ENCODE measurements around the gene KRT38. TPM values are rescaled to one million over a fixed set of nuclear protein-coding genes. Genes with fewer than 3 reads are reported as not detected.

Gene KRT38
- total RNA-seq, 1 experiment from 2014 or later, result not detected

DNA sequence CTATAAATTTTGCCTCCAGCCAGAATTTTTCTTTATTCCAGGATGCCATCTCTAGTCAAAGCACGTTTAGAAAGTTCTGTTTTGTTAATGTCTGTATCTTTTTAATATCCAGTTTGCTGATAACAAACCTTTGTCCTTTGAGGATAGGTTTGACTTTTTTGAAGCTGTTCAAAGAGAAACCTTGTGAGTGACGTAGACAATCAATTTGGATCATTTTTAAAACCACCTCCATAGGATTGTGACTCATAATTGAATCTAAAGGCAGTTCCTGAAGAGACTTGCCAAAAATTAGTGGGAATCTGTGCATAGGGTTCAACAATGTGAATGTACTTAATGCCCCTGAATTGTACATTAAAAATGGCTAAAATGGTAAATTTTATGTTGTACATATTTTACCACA, 49.2 kb downstream of the KRT38 start:
- Histone ChIP-seq H3K9me2 (replicated peaks; ENCODE audit: low read length) (no peaks in the 10 kb centered on the region), H3K4me1 (ENCODE audit: insufficient read depth, low read length) (peaks cover 14% of the 10 kb centered on the region; the same call in 1 of the 2 replicates), H3K9me3 (ENCODE audit: low read length) (no peaks in the 10 kb centered on the region), H3K27me3 (ENCODE audit: low read length) (no peaks in the 10 kb centered on the region), H4K20me1 (ENCODE audit: low read length) (no peaks in the 10 kb centered on the region), H3K4me3 (ENCODE audit: low read length) (no peak overlapping the region), H3K27ac (ENCODE audit: low read length) (no peak overlapping the region), H3K79me2 (ENCODE audit: low read length) (no peaks in the 10 kb centered on the region), H2AFZ (ENCODE audit: low read length) (no peak overlapping the region), H3K36me3 (ENCODE audit: low read depth, low read length) (no peaks in the 10 kb centered on the region), H3F3A (ENCODE audit: low read length, unreplicated experiment) (no peaks in the 10 kb centered on the region), H3K4me2 (ENCODE audit: low read length) (no peak overlapping the region), H3K9ac (ENCODE audit: low read length) (no peak overlapping the region)
- ChIA-PET CTCF (no interaction called here), POLR2A (ENCODE audit: unreplicated experiment) (no interaction called here)
- ATAC-seq, result no peak
- BruUV-seq (replicated peaks), result no TSS peak
- intact Hi-C loops (cut with micrococcal nuclease), result no loop called here
- no peak for DNase-seq
- TF ChIP-seq EZH2phosphoT487 (IDR thresholded peaks at IDR 0.05; ENCODE audit: borderline replicate concordance, low read length), result no peak
- TF ChIP-seq EZH2 (IDR thresholded peaks at IDR 0.05; ENCODE audit: low read length, unreplicated experiment), result no peak
- TF ChIP-seq, protein P1, sequence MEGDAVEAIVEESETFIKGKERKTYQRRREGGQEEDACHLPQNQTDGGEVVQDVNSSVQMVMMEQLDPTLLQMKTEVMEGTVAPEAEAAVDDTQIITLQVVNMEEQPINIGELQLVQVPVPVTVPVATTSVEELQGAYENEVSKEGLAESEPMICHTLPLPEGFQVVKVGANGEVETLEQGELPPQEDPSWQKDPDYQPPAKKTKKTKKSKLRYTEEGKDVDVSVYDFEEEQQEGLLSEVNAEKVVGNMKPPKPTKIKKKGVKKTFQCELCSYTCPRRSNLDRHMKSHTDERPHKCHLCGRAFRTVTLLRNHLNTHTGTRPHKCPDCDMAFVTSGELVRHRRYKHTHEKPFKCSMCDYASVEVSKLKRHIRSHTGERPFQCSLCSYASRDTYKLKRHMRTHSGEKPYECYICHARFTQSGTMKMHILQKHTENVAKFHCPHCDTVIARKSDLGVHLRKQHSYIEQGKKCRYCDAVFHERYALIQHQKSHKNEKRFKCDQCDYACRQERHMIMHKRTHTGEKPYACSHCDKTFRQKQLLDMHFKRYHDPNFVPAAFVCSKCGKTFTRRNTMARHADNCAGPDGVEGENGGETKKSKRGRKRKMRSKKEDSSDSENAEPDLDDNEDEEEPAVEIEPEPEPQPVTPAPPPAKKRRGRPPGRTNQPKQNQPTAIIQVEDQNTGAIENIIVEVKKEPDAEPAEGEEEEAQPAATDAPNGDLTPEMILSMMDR (conservative IDR thresholded peaks at IDR 0.05; ENCODE audit: low read depth, low read length), result no peak

- no peaks in the 10 kb centered on the region for H3K27me3 ChIP-seq (ENCODE audit: low read length)
- BruUV-seq (replicated peaks), result no TSS peak
- H3K9ac ChIP-seq (ENCODE audit: low read length), result no peak overlapping the region
- no peaks in the 10 kb centered on the region for H3K9me2 ChIP-seq (replicated peaks; ENCODE audit: low read length)
- no peak overlapping the region for H3K4me3 ChIP-seq (ENCODE audit: low read length)
- no peak overlapping the region for H3K4me2 ChIP-seq (ENCODE audit: low read length)
- peaks cover 14% of the 10 kb centered on the region; the same call in 1 of the 2 replicates for H3K4me1 ChIP-seq (ENCODE audit: insufficient read depth, low read length)
- no peaks in the 10 kb centered on the region for H3K9me3 ChIP-seq (ENCODE audit: low read length)
- H4K20me1 ChIP-seq (ENCODE audit: low read length), result no peaks in the 10 kb centered on the region
- no peak overlapping the region for H3K27ac ChIP-seq (ENCODE audit: low read length)
- CTCF ChIA-PET, result no interaction called here
- TF ChIP-seq EZH2phosphoT487 (IDR thresholded peaks at IDR 0.05; ENCODE audit: borderline replicate concordance, low read length) (no peak), EZH2 (IDR thresholded peaks at IDR 0.05; ENCODE audit: low read length, unreplicated experiment) (no peak)
- TF ChIP-seq, protein P1 (conservative IDR thresholded peaks at IDR 0.05; ENCODE audit: low read depth, low read length), result no peak
- intact Hi-C loops (cut with micrococcal nuclease), result no loop called here
- ATAC-seq, result no peak
- POLR2A ChIA-PET (ENCODE audit: unreplicated experiment), result no interaction called here
- H2AFZ ChIP-seq (ENCODE audit: low read length), result no peak overlapping the region
- H3F3A ChIP-seq (ENCODE audit: low read length, unreplicated experiment), result no peaks in the 10 kb centered on the region
- no peak for DNase-seq
- no peaks in the 10 kb centered on the region for H3K36me3 ChIP-seq (ENCODE audit: low read depth, low read length)
- H3K79me2 ChIP-seq (ENCODE audit: low read length), result no peaks in the 10 kb centered on the region
Measured at GRCh38 chr17:41390411-41390938, 50.3 kb downstream of the KRT38 start.

- 0 out of 2 replicates have a peak, but pooled peaks cover 6% of the 10 kb centered on the region for H3K4me1 ChIP-seq (ENCODE audit: insufficient read depth, low read length)
- no peak overlapping the region for H2AFZ ChIP-seq (ENCODE audit: low read length)
- no peaks in the 10 kb centered on the region for H3K79me2 ChIP-seq (ENCODE audit: low read length)
- H3K4me3 ChIP-seq (ENCODE audit: low read length), result no peak overlapping the region
- intact Hi-C loops (cut with micrococcal nuclease), result no loop called here
- no peaks in the 10 kb centered on the region for H3K9me2 ChIP-seq (replicated peaks; ENCODE audit: low read length)
- no peaks in the 10 kb centered on the region for H3K27me3 ChIP-seq (ENCODE audit: low read length)
- BruUV-seq (replicated peaks), result no TSS peak
- H4K20me1 ChIP-seq (ENCODE audit: low read length), result no peaks in the 10 kb centered on the region
- ChIA-PET CTCF (no interaction called here), POLR2A (ENCODE audit: unreplicated experiment) (no interaction called here)
- H3K4me2 ChIP-seq (ENCODE audit: low read length), result no peak overlapping the region
- no peaks in the 10 kb centered on the region for H3K36me3 ChIP-seq (ENCODE audit: low read depth, low read length)
- H3K27ac ChIP-seq (ENCODE audit: low read length), result no peak overlapping the region
- no peak overlapping the region for H3K9ac ChIP-seq (ENCODE audit: low read length)
- H3K9me3 ChIP-seq (ENCODE audit: low read length), result no peaks in the 10 kb centered on the region
- TF ChIP-seq EZH2 (IDR thresholded peaks at IDR 0.05; ENCODE audit: low read length, unreplicated experiment) (no peak), EZH2phosphoT487 (IDR thresholded peaks at IDR 0.05; ENCODE audit: borderline replicate concordance, low read length) (no peak)
- TF ChIP-seq, protein P1 (conservative IDR thresholded peaks at IDR 0.05; ENCODE audit: low read depth, low read length), result no peak
- no peaks in the 10 kb centered on the region for H3F3A ChIP-seq (ENCODE audit: low read length, unreplicated experiment)
- DNase-seq (no peak), ATAC-seq (no peak)
Measured at GRCh38 chr17:41387670-41388069, 53.1 kb downstream of the KRT38 start.

Measured in PC-3 (cell line).